Subcutaneous abdominal adipose tissue (tissue), 5 donors: Measurements from ENCODE around the gene FARP2.

Source experiments
- H3K27ac ChIP-seq: one replicate; pipeline ENCODE4 v1.7.0; 2013; ENCODE audit warnings: low read depth, mild to moderate bottlenecking, inconsistent platforms, low read length, moderate library complexity
- H3K27me3 ChIP-seq, 5 donors: one replicate each; pipeline ENCODE4 v1.7.0; 2013; ENCODE audit warnings: low read length in 5 of 5, inconsistent platforms in 1 of 5; ENCODE audit not compliant: control insufficient read depth in 5 of 5, insufficient read depth in 4 of 5
- H3K36me3 ChIP-seq, 5 donors: one replicate each; pipeline ENCODE4 v1.7.0; 2013; ENCODE audit warnings: low read length in 5 of 5; ENCODE audit not compliant: control insufficient read depth in 5 of 5, insufficient read depth in 5 of 5
- H3K4me1 ChIP-seq, 5 donors: one replicate each; pipeline ENCODE4 v1.7.0; 2013; ENCODE audit warnings: low read length in 5 of 5, mild to moderate bottlenecking in 3 of 5, moderate library complexity in 1 of 5; ENCODE audit not compliant: control insufficient read depth in 5 of 5, insufficient read depth in 5 of 5
- H3K4me3 ChIP-seq, 5 donors: one replicate each; pipeline ENCODE4 v1.7.0; 2013; ENCODE audit warnings: low read length in 5 of 5, low read depth in 1 of 5
- H3K9ac ChIP-seq, 5 donors: one replicate each; pipeline ENCODE4 v1.7.0; 2013; ENCODE audit warnings: low read length in 5 of 5, mild to moderate bottlenecking in 4 of 5, moderate library complexity in 3 of 5
- H3K9me3 ChIP-seq, 5 donors: one replicate each; pipeline ENCODE4 v1.7.0; 2013; ENCODE audit warnings: low read length in 5 of 5; ENCODE audit not compliant: control insufficient read depth in 5 of 5
- donor health status: healthy.
- donor health status: healthy.
- donor health status: healthy.
- donor health status: healthy.
- donor health status: healthy.

Gene FARP2

GRCh38 chr2:241461693-241462677, 105.9 kb downstream of the FARP2 start:
- Histone ChIP-seq H3K36me3 (peaks cover 0 to 33% (median 25%) of the 10 kb centered on the region in 5 donors), H3K27me3 (no peaks in the 10 kb centered on the region), H3K9me3 (no peaks in the 10 kb centered on the region), H3K9ac (no peak overlapping the region), H3K4me1 (no peaks in the 10 kb centered on the region), H3K4me3 (no peak overlapping the region), H3K27ac (no peak overlapping the region)

- peaks cover 0 to 37% (median 30%) of the 10 kb centered on the region in 5 donors for H3K36me3 ChIP-seq
- no peaks in the 10 kb centered on the region for H3K9me3 ChIP-seq
- H3K27me3 ChIP-seq, result no peaks in the 10 kb centered on the region
- no peaks in the 10 kb centered on the region for H3K4me1 ChIP-seq
- no peak overlapping the region for H3K9ac ChIP-seq
- H3K4me3 ChIP-seq, result no peak overlapping the region
- H3K27ac ChIP-seq, result no peak overlapping the region
Observed at GRCh38 chr2:241463276-241464135, 107.4 kb downstream of the FARP2 start.

GRCh38 chr2:241465543-241465942, 109.5 kb downstream of the FARP2 start:
- Histone ChIP-seq H3K36me3 (peaks cover 0 to 40% (median 33%) of the 10 kb centered on the region in 5 donors), H3K9me3 (no peaks in the 10 kb centered on the region), H3K9ac (no peak overlapping the region), H3K27me3 (no peaks in the 10 kb centered on the region), H3K4me3 (no peak overlapping the region), H3K4me1 (peaks cover 0 to 10% (median 0%) of the 10 kb centered on the region in 5 donors), H3K27ac (no peak overlapping the region)

GRCh38 chr2:241466230-241466629, 110.1 kb downstream of the FARP2 start:
- no peak overlapping the region for H3K27ac ChIP-seq
- no peak overlapping the region for H3K4me3 ChIP-seq
- H3K9ac ChIP-seq, result no peak overlapping the region
- H3K9me3 ChIP-seq, result no peaks in the 10 kb centered on the region
- H3K4me1 ChIP-seq, result peaks cover 0 to 11% (median 0%) of the 10 kb centered on the region in 5 donors
- peaks cover 0 to 40% (median 33%) of the 10 kb centered on the region in 5 donors for H3K36me3 ChIP-seq
- H3K27me3 ChIP-seq, result no peaks in the 10 kb centered on the region

GRCh38 chr2:241467777-241468475, 111.8 kb downstream of the FARP2 start:
- H3K9ac ChIP-seq, result no peak overlapping the region
- no peaks in the 10 kb centered on the region for H3K9me3 ChIP-seq
- H3K36me3 ChIP-seq, result peaks cover 0 to 38% (median 32%) of the 10 kb centered on the region in 5 donors
- H3K4me1 ChIP-seq, result peaks cover 0 to 11% (median 0%) of the 10 kb centered on the region in 5 donors
- no peaks in the 10 kb centered on the region for H3K27me3 ChIP-seq
- no peak overlapping the region for H3K27ac ChIP-seq
- H3K4me3 ChIP-seq, result no peak overlapping the region

GRCh38 chr2:241468476-241468781, 112.3 kb downstream of the FARP2 start:
- Histone ChIP-seq H3K27ac (no peak overlapping the region), H3K9ac (no peak overlapping the region), H3K36me3 (peaks cover 0 to 33% (median 27%) of the 10 kb centered on the region in 5 donors), H3K4me1 (peaks cover 0 to 11% (median 0%) of the 10 kb centered on the region in 5 donors), H3K9me3 (no peaks in the 10 kb centered on the region), H3K27me3 (no peaks in the 10 kb centered on the region), H3K4me3 (no peak overlapping the region)

- Histone ChIP-seq H3K4me1 (peaks cover 0 to 11% (median 0%) of the 10 kb centered on the region in 5 donors), H3K36me3 (peaks cover 0 to 21% (median 16%) of the 10 kb centered on the region in 5 donors), H3K9ac (no peak overlapping the region), H3K27me3 (no peaks in the 10 kb centered on the region), H3K27ac (no peak overlapping the region), H3K9me3 (no peaks in the 10 kb centered on the region), H3K4me3 (no peak overlapping the region)
Observed at GRCh38 chr2:241469746-241470145, 113.7 kb downstream of the FARP2 start.

GRCh38 chr2:241473399-241473798, 117.3 kb downstream of the FARP2 start:
- Histone ChIP-seq H3K27me3 (no peaks in the 10 kb centered on the region), H3K4me1 (peaks cover 0 to 11% (median 0%) of the 10 kb centered on the region in 5 donors), H3K36me3 (peaks cover 4 to 23% (median 12%) of the 10 kb centered on the region in 5 donors), H3K4me3 (no peak overlapping the region), H3K27ac (no peak overlapping the region), H3K9ac (no peak overlapping the region), H3K9me3 (no peaks in the 10 kb centered on the region)

GRCh38 chr2:241475267-241475666, 119.2 kb downstream of the FARP2 start:
- Histone ChIP-seq H3K9ac (no peak overlapping the region), H3K9me3 (no peaks in the 10 kb centered on the region), H3K36me3 (peaks cover 4 to 31% (median 22%) of the 10 kb centered on the region in 5 donors), H3K27ac (no peak overlapping the region), H3K27me3 (no peaks in the 10 kb centered on the region), H3K4me1 (peaks cover 0 to 3% (median 0%) of the 10 kb centered on the region in 5 donors), H3K4me3 (no peak overlapping the region)
